Measurements from ENCODE around the gene SBF1.
A peak's percentile ranks its signal among the peaks of the same experiment; 100 is the strongest.
"Not testable (repeated sequence)": the region's sequence is repeated elsewhere in the genome, so short reads cannot be mapped to it uniquely, and the experiment has no call there.

The SBF1 gene

GRCh38 chr22:50474710-50475651 is at the start of gene SBF1:
TSS of gene SBF1 (minus strand) at chr22:50475035. CDS start at chr22:50474840, 195 bp downstream.
- peak; percentile 88 for DNase-seq

- no peak for DNase-seq
These were observed 49.2 kb upstream of the SBF1 start for GRCh38 chr22:50523806-50524675.

- no peak for DNase-seq
These were observed 48.6 kb upstream of the SBF1 start for GRCh38 chr22:50523458-50523805.

GRCh38 chr22:50522806-50523438 is 48.1 kb upstream of the SBF1 start:
- DNase-seq, result no peak

GRCh38 chr22:50522208-50522805 is 47.5 kb upstream of the SBF1 start:
- no peak for DNase-seq

GRCh38 chr22:50521710-50522109 is 46.9 kb upstream of the SBF1 start:
- no peak for DNase-seq

GRCh38 chr22:50520826-50521453 is 46.1 kb upstream of the SBF1 start:
- DNase-seq, result no peak

- DNase-seq, result not testable (repeated sequence)
These were observed 45.3 kb upstream of the SBF1 start for GRCh38 chr22:50520184-50520583.

- DNase-seq, result no peak
These were observed 44.3 kb upstream of the SBF1 start for GRCh38 chr22:50519151-50519550.

- no peak for DNase-seq
These were observed 43.8 kb upstream of the SBF1 start for GRCh38 chr22:50518606-50519005.

GRCh38 chr22:50517495-50518260 is 42.8 kb upstream of the SBF1 start:
- no peak for DNase-seq

- DNase-seq, result no peak
These were observed 42.1 kb upstream of the SBF1 start for GRCh38 chr22:50516891-50517290.

GRCh38 chr22:50516068-50516467 is 41.2 kb upstream of the SBF1 start:
- no peak for DNase-seq

GRCh38 chr22:50513175-50513574 is 38.3 kb upstream of the SBF1 start:
- DNase-seq, result no peak

GRCh38 chr22:50508897-50509296 is 34.1 kb upstream of the SBF1 start:
- DNase-seq, result no peak

GRCh38 chr22:50507991-50508884 is 33.4 kb upstream of the SBF1 start, which contains the start of gene NCAPH2:
TSS of gene NCAPH2 (plus strand) at chr22:50508224. CDS start at chr22:50508338, 114 bp downstream.
- peak; percentile 99 for DNase-seq

- DNase-seq, result peak; percentile 94
These were observed 32.7 kb upstream of the SBF1 start, which contains the start of gene LMF2 for GRCh38 chr22:50507421-50507990. TSS of gene LMF2 (minus strand) at chr22:50507702. CDS start at chr22:50507675, 27 bp downstream.

GRCh38 chr22:50506611-50507420 is 32.0 kb upstream of the SBF1 start:
- DNase-seq, result no peak
